Measurements from ENCODE around the gene KRT2.

GRCh38 chr12:52699960-52700359, 47.9 kb upstream of the KRT2 start:
- no peak for TF ChIP-seq CTCF (IDR thresholded peaks at IDR 0.05)
- TF ChIP-seq POLR2A (IDR thresholded peaks at IDR 0.05): no peak
